Pons (tissue), 1 donor: ENCODE data around the gene SPTBN2.

ENCODE experiments used
- DNase-seq: peaks from one replicate; pipeline ENCODE4 v3.0.0-alpha.2; 2016; ENCODE audit warnings: low spot score

SPTBN2 gene

DNA sequence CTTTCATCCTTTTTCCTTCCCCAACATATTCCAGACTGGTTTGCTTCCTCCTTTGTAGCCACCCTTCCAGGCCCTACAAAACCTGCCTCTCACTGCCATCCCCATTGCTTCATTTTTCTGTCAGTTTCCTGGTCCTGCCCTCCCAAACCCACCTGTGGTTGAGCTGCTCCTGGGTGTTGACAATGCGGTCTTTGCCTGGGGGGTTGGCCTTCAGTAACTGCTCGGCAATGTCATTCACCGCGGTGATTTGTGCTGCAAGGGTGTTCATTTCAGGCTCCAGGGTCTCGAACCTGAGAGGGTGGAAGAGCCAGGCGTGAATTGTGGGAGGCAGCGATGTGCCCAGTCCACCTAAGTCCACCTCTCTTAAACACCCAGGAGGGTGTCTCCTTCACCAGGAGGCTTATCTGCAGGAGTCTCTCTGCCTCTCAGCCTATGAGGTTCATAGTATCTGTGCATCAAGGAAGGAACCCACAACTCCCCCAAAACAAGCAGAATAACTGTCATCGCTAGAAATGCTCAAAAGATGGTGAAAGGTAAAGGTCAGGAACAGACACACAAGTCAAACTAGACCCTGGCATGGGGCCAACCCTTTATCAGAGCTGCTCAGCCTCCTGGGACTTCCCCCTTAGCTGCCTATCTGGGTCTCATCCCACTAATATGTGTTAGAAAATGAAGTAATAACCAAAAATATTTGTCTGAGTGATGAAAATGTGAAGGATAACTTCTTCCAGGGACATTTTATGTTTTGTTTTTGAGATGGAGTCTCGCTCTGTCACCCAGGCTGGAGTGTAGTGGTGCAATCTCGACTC, 27.4 kb downstream of the SPTBN2 start:
- no peak for DNase-seq

DNA sequence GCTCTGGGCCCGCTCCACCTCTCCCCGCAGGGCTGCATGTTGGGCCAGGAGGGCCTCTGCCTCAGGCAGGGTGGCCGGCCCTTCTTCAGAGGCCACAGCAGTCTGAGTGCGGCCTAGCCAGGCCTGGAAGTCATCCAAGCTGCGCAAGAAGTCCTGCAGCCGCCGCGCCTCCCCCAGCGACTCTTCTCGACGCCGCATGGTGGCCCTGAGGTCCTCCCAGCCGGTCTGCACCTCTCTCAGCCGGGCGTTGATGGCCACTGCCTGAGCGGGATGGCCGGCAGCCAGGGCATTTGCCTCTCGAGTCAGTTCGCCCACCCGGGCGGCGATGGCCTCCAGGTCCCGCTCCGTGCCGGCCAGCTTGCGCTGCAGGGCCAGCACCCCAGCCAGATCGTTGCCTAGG, 28.3 kb downstream of the SPTBN2 start:
- no peak for DNase-seq

DNA sequence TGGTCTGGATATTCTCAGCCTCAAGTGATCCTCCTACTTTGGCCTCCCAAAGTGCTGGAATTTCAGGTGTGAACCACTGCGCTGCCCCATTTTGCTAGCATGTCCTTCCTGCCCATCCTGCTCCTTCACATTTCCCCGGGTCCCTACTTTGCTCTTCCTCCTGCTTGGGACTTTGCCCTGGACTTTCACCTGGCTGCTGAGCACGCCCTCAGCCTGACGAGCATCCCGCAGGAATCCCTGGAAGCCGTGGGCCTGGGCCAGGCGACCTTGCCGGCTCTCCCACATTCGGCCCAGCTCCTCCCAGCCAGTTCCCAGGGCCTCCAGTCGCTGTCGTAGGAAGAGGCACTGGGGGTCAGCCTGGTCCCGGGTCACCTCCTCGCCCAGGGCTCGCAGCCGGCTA, 28.7 kb downstream of the SPTBN2 start:
- DNase-seq = no peak

GRCh38 chr11:66698491-66698890, 30.5 kb downstream of the SPTBN2 start:
- DNase-seq = no peak

DNA sequence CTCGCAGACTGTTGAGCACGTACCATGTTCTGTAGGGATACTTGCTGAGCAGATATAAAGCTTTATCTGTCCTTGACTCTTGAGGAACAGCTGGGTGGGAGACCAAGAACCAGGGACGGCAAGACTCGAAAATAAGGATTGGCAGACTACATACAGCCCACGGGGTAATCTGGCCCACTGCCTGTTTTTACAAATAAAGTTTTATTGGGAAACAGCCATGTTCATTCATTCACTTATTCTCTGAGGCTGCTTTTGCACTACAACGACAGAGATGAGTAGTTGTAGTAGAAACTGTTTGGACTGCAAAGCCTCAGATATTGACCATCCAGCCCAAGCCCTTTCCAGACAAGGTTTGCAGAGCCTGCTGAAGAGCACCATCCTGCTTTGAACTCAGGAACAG, 31.0 kb downstream of the SPTBN2 start:
- no peak for DNase-seq

GRCh38 chr11:66696146-66696545, 32.9 kb downstream of the SPTBN2 start:
- DNase-seq = no peak

- peak; percentile 82 for DNase-seq
Observed at GRCh38 chr11:66694732-66695207, 34.2 kb downstream of the SPTBN2 start.

DNA sequence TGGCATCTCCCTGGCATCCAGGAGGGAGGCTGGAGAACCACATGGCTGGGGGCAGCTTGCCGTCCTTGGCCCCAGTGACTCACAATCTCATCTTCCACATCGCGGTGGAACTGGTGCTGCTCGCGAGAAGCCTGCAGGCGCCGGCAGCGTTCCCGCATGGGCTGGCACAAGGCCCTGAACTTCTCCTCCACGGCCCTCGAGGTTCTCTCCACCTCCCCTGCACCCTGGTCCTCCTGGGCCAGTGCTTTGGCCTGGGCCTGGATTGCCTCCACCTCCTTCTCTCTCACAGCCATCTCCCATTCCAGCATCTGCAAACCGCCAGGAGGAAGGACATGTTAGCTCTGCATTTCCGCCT, 35.0 kb downstream of the SPTBN2 start:
- DNase-seq = no peak

GRCh38 chr11:66693356-66694055, 35.5 kb downstream of the SPTBN2 start:
- no peak for DNase-seq

- no peak for DNase-seq
Observed at GRCh38 chr11:66692871-66693331, 36.1 kb downstream of the SPTBN2 start.

- DNase-seq = no peak
Observed at GRCh38 chr11:66692446-66692845, 36.6 kb downstream of the SPTBN2 start.

- DNase-seq = no peak
Observed at GRCh38 chr11:66691311-66691980, 37.6 kb downstream of the SPTBN2 start.

- no peak for DNase-seq
Observed at GRCh38 chr11:66689661-66690590, 39.1 kb downstream of the SPTBN2 start.

DNA sequence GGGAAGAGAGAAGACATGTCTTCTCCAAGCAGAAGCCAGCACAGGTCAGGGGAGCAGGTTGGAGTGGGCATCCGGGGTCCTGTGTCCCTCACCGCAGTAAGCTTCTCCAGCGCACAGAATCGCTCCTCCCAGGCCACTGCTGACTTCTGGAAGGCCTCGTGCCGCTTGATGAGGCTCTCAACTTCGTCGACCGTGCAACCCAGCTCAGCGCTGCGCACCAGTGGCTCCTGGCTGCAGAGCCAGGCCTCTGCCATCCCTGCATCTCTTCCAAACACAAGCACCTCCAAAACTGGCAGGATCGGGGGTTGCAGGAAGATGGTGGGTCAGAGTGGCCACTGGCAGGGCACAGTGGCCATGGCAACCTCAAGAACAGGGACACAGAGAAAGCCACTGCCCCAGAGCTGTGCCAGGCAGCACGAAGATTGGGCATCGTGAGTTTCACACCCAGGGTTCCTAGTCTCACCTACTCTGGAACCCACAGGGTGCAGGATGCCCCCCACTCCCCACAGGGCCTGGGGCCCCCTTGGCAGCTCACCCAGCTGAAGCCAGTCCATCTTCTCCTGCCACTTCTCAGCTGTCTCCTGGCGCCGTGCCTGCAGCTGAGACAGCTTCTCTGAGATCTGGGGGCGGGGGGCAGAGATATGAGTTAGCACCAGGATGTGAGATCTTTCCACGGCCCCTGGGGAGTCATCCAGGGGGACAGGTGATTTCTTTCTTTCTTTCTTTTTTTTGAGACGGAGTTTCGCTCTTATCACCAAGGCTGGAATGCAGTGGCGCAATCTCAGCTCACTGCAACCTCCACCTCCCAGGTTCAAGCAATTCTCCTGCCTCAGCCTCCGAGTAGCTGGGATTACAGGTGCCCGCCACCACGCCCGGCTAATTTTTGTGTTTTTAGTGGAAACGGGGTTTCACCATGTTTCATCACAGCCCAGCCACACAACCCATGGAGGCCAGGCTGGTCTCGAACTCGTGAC, 40.2 kb downstream of the SPTBN2 start:
- no peak for DNase-seq

- DNase-seq = no peak
Observed at GRCh38 chr11:66687831-66688281, 41.2 kb downstream of the SPTBN2 start.

DNA sequence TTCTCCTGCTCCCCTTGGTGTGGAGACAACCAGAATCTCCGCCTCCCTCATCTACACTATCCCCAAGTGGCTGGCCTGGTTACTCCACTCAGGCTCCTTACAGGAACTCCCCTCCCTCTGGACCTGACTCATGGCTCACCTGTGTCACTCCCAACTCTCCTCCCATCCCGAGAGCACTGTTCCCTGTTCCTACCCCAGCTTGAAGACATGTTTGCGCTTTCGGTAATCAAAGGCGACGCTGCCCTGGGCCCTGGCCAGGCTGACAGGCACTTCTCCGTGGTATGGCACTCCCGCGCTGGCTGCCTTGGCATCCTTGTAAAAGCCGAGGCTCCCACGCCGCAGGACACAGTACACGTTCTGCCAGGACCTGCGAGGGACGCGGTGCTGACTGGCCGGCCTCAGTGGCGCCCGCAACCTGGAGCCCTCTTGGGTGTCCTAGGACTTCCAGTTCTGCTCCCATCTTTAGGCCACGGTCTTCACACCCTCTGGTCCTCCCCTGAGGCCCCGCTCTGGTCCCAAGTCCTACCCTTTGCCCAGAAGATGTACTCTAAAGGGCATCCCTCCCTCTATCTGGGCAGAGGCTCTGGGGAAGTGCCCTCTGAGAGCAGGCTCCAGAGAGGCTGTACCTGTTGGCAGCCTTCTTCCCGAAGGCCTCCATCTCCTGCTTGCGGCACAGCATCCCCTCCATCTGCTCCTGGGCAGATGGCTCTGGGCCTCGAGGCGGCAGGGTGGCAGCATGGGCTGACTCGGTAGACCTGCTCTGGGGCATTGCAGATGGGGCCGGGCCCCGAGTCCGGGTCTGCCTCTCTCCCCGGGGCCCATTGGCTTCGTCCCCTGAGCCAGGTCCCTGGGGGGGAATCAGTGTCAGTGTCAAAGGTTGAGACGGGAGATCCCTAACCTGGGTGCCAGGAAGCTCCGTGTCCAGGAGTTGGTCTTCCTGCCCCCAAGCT, 41.9 kb downstream of the SPTBN2 start:
- no peak for DNase-seq

- DNase-seq = no peak
Observed at GRCh38 chr11:66686100-66686785, 42.8 kb downstream of the SPTBN2 start.

DNA sequence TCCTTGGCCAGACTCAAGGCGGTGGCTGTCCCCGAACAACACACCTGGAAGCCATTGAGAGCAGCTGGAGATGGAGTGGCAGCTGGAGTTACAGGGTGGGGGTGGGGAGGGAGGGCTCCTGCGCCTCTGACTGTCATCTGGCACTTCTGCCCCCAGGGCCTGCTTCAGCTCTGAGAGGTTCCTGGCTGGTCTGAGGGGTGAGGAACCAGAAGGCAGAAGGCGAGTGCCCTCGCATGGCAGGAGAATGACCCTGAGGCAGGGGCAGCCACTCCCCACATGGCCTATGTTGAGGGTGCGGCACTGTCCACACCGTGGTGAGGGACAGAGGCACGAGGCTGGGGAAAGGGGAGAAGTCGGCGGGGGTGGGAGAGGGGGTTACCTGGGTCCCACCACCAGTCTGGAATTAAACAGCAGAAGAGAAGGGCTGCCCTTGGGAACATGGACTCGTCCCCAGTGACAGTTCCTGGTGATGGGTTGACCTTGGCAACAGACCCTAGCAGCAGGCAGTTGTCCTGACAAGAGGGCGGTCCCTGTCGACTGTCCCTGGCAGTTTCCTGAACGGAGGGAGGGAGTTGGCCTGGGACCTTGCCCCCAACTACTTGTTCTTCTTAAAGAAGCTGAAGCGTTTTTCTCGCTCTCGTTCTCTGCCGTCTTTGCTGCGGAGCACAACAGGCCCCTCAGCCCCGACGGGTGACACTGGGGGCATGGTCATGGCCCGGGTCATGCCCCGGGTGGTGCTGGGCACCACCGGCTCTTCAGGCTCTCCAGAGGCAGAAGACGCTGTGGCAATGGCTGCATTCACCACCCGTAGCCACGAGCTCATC, 43.5 kb downstream of the SPTBN2 start:
- no peak for DNase-seq
